ENCODE data around the gene CAPN7.
"Not testable (repeated sequence)": the region's sequence is repeated elsewhere in the genome, so short reads cannot be mapped to it uniquely, and the experiment has no call there.

The CAPN7 gene

DNA sequence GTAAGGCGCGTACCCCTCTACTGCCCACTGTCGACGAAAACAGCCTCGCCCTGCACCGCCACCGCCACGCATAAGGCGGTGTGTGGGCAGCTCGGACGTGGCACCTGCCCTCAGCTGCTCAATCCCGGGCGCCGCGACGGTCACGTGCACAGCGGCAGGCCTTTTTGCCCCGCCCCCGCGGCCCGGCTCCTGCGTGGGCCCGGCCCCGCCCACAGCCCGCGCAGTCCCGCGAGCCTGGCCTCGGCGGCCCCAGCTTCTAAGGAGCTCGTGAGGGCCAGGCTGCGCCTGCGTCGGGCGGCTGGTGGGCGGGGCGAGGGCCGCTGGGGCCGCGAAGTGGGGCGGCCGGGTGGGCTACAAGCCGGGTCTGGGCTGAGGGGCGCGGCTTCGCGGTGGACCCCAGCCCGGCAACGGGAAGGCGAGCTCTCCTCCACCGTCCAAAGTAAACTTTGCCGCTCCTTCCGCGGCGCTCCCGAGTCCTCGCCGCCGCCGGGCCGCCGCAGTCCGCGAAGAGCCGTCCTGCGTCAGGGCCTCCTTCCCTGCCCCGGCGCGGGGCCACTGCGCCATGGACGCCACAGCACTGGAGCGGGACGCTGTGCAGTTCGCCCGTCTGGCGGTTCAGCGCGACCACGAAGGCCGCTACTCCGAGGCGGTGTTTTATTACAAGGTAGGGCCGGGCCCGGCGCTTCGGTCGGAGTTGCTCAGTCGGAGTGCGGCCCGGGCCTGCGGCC lies at the start of gene CAPN7:
Gene CAPN7 (plus strand): TSS at position 313 of the 728 bp plus-strand sequence. CDS start 250 bp downstream, at position 563.
- peak; percentile 56 for DNase-seq (ENCODE audit: low read depth)

DNA sequence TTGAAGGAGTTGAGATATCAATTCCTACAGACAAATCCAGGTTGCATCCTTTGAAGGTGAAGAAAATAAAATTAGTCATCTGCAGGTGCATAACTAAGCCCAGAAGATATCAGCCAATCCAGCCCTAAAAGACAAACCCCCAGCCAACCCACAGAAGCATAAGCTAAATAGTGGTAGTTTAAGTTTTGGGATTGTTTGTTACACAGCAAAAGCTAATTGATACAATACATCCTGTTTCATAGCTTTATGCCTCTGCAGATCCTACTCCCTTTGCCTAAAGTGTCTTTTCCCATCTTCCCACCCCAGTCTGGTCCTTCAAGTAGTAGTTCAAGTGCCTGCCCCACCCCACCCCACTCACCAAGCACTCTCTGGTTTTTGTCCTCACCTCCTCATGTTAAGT lies 48.6 kb upstream of the CAPN7 start:
- DNase-seq (ENCODE audit: low read depth) = no peak

GRCh38 chr3:15159501-15160136 lies 46.4 kb upstream of the CAPN7 start:
- DNase-seq (ENCODE audit: low read depth) = peak; percentile 4

GRCh38 chr3:15160662-15161061 lies 45.4 kb upstream of the CAPN7 start:
- no peak for DNase-seq (ENCODE audit: low read depth)

DNA sequence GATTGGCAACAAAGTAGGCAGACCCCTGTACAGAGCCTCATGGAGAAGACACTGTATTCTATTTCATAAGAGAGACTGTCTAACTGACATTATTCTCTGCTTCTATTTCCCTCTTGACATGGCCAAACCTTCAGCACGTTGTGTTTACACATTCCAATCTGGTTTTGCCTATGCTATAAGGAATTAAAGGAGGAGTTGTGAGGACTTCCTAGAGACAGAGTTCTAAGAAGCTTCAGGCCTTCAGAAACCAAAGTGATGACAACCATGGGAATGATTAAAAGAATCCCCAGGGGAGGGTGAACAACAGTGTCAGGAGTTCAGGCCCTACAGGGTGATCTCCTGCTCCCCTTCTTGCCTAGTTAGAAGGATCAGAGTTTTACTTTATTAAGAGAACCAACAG lies 44.9 kb upstream of the CAPN7 start:
- DNase-seq (ENCODE audit: low read depth) = no peak

DNA sequence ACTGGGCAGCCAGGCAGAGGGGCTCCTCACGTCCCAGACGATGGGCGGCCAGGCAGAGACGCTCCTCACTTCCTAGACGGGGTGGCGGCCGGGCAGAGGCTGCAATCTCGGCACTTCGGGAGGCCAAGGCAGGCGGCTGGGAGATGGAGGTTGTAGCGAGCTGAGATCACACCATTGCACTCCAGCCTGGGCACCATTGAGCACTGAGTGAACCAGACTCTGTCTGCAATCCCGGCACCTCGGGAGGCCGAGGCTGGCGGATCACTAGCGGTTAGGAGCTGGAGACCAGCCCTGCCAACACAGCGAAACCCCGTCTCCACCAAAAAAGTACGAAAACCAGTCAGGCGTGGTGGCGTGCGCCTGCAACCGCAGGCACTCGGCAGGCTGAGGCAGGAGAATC lies 42.4 kb upstream of the CAPN7 start:
- DNase-seq (ENCODE audit: low read depth) = not testable (repeated sequence)

GRCh38 chr3:15164340-15164739 lies 41.7 kb upstream of the CAPN7 start:
- DNase-seq (ENCODE audit: low read depth) = no peak

- DNase-seq (ENCODE audit: low read depth) = no peak
Measured at GRCh38 chr3:15165061-15165460, 41.0 kb upstream of the CAPN7 start.

DNA sequence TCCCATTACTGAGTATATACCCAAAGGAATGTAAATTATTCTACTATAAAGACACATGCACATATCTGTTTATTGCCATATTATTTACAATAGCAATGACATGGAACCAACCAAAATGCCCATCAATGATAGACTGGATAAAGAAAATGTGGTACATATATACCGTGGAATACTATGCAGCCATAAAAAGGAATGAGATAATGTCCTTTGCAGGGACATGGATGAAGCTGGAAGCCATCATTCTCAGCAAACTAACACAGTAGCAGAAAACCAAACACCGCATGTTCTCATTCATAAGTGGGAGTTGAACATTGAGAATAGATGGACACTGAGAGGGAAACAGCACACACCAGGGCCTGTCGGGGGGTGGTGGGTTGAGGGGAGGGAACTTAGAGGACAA lies 39.7 kb upstream of the CAPN7 start:
- DNase-seq (ENCODE audit: low read depth) = not testable (repeated sequence)

GRCh38 chr3:15171096-15171495 lies 35.0 kb upstream of the CAPN7 start:
- DNase-seq (ENCODE audit: low read depth) = no peak

- no peak for DNase-seq (ENCODE audit: low read depth)
Measured at GRCh38 chr3:15172806-15173205, 33.2 kb upstream of the CAPN7 start.

DNA sequence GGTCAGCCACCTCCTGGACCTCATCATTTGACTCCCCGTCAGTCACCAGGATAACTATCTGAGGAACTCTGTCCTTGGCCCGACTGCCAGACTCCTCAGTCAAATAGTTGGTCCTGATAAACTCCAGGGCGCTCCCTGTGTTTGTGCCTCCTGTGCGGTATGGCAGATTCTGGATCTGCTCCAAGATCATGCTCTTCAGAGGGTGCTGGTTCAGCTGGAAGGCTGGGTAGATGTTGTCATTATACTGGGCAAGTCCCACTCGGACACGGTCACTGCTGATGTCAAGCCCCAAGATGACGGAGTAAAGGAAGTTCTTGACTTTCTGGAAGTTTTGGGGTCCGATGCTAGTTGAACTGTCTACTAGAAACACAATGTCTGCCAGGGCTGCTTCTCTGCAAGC lies 31.1 kb upstream of the CAPN7 start:
- no peak for DNase-seq (ENCODE audit: low read depth)

GRCh38 chr3:15175605-15176004 lies 30.4 kb upstream of the CAPN7 start:
- DNase-seq (ENCODE audit: low read depth) = no peak

- no peak for DNase-seq (ENCODE audit: low read depth)
Measured at GRCh38 chr3:15180042-15180611, 25.9 kb upstream of the CAPN7 start.

DNA sequence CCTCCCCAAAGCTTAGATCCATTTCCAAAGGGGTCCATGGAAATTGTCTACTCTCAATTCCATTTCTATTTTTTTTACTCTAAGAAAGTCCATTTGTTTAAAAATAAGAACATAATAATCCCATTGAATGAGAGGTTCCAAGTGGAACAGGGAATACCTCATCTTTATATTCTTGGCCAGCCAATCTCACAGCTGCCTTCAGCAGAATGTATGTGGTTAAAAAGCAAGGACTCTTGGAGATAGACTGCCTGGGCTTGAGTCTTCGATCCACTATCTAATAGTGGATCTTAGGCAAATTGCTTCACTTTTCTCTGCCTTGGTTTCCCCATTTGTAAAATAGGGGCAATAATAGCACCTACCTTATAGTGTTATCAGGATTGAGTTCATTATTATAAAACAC lies 24.5 kb upstream of the CAPN7 start:
- no peak for DNase-seq (ENCODE audit: low read depth)

DNA sequence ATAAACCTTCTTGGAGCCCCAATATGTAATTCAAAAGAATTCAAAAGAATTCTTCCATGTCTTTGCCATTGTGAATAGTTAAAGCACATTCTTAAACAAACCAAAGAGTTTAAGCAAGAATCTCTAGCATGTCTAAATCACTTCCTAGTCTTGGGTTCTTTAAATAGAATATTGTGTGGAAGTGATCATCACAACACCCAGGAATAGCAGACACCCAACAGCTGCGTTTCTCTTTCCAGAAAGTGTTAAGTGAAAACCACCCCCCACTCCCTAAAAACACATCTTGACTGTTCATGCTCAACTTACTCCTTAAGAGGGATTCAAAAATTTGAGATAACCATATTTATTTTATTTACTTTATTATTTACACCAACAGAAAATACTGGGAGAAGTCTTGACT lies 24.1 kb upstream of the CAPN7 start:
- DNase-seq (ENCODE audit: low read depth) = no peak

DNA sequence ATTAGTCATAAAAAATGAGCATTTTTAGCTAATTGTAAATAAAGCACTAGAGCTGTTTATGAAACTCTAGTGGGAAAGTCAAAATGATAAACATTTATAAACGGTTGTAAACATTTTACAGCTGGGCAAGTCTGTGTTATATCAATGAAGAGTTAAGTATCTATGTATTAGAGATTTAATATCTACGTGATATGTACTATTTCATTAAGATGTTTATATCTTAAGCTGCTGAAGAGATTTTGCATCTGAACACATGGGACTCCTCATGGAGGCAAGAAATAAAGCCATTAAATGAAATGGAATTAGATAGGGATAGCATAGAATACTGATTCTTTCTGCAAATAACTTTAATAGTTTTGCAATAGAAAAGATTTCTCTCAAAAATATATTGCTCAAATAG lies 23.0 kb upstream of the CAPN7 start:
- no peak for DNase-seq (ENCODE audit: low read depth)

DNA sequence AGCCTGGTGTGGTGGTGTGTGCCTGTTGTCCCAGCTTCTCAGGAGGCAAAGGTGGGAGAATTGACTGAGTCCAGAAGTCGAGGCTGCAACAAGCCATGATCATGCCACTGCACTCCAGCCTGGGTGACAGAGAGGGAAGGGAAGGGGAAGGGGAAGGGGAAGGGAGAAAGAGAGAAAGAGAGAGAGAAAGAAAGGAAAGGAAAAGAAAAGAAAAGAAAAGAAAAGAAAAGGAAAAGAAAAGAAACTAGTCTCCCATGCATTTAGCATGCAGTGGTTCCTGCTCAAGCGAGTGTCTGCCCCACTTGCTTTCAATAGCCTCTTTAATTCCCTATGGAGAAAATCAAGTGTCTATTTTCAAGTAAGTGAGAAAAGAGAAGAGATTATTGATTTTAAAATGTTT lies 20.6 kb upstream of the CAPN7 start:
- DNase-seq (ENCODE audit: low read depth) = no peak

DNA sequence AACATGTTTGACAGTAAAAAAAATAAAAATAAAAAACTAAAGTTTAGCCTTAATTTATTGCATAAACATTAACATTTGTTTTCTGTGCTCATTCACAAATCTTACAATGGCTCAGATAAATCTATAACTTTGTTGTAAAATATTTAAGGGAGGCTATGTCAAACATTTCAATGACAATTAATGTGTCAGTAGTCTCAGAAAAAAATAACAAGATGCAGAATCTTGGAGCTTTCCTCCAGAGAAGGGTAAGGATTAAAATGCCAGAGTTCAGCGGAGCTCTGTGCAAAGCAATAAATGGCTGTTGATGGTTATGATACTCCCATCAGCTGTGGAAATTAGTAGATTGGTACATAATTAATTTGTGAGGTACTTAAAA lies 20.0 kb upstream of the CAPN7 start:
- no peak for DNase-seq (ENCODE audit: low read depth)

DNA sequence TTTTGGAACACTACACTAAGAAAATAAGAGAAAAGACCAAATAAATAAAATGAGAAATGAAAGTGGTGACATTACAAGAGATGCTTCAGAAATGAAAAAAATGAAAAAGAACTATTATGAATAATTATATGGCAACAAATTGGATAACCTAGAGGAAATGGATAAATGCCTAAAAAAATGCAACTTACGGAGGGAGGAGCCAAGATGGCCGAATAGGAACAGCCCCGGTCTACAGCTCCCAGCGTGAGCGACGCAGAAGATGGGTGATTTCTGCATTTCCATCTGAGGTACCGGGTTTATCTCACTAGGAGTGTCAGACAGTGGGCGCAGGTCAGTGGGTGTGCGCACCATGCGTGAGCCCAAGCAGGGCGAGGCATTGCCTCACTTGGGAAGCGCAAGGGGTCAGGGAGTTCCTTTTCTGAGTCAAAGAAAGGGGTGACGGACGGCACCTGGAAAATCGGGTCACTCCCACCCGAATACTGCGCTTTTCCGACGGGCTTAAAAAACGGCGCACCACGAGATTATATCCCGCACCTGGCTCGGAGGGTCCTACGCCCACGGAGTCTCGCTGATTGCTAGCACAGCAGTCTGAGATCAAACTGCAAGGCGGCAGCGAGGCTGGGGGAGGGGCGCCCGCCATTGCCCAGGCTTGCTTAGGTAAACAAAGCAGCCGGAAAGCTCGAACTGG lies 19.4 kb upstream of the CAPN7 start:
- DNase-seq (ENCODE audit: low read depth) = not testable (repeated sequence)

GRCh38 chr3:15197340-15198029 lies 8.6 kb upstream of the CAPN7 start:
- no peak for DNase-seq (ENCODE audit: low read depth)

GRCh38 chr3:15198686-15199085 lies 7.4 kb upstream of the CAPN7 start:
- DNase-seq (ENCODE audit: low read depth) = no peak

All from non-pigmented ciliary epithelial cell (primary cell).